K562 (cell line): ENCODE data around the gene CORO2A. TPM values are rescaled to one million over a fixed set of nuclear protein-coding genes. Genes with fewer than 3 reads are reported as not detected.
A peak's percentile ranks its signal among the peaks of the same experiment; 100 is the strongest.

ENCODE experiments used
- ARHGAP35 ChIP-seq: fragments of 450-650 bp; IDR thresholded peaks from 2 replicates; pipeline ENCODE4 v1.6.1; 2018; ENCODE audit not compliant: partially characterized antibody
- ESRRA ChIP-seq: fragments of 450-650 bp; IDR thresholded peaks from 2 replicates; pipeline ENCODE4 v1.6.1; 2014; ENCODE audit warnings: low read depth, mild to moderate bottlenecking, moderate library complexity, borderline replicate concordance
- ETS1 ChIP-seq: conservative IDR thresholded peaks from 2 replicates; pipeline ENCODE4 v1.6.1; 2011; ENCODE audit warnings: low read depth, mild to moderate bottlenecking, low read length; ENCODE audit not compliant: control insufficient read depth
- ETV5 ChIP-seq: sonication (generic); formaldehyde crosslinking; IDR thresholded peaks from 2 replicates; pipeline ENCODE4 v1.4.0; 2020; ENCODE audit warnings: low read depth, mild to moderate bottlenecking, missing genetic modification reagents
- EWSR1 ChIP-seq: fragments of 450-650 bp; IDR thresholded peaks from 2 replicates; pipeline ENCODE4 v1.6.1; 2018; ENCODE audit warnings: borderline replicate concordance, mild to moderate bottlenecking, low read depth, moderate library complexity; ENCODE audit not compliant: partially characterized antibody
- HDAC1 ChIP-seq, 2 experiments: fragments of 450-650 bp; IDR thresholded peaks; 2 replicates each; pipeline ENCODE4 v1.6.1; 2016 to 2017; ENCODE audit warnings: inconsistent platforms in 1 of 2, mild to moderate bottlenecking in 1 of 2, moderate library complexity in 1 of 2
- HDGF ChIP-seq: fragments of 450-650 bp; IDR thresholded peaks from 2 replicates; pipeline ENCODE4 v1.6.1; 2016
- KDM1A ChIP-seq, 2 experiments: fragments of 450-650 bp; IDR thresholded peaks; 2 replicates each; pipeline ENCODE4 v1.6.1; 2016; ENCODE audit warnings: mild to moderate bottlenecking in 2 of 2
- MEIS2 ChIP-seq: fragments of 450-650 bp; IDR thresholded peaks from 2 replicates; pipeline ENCODE4 v1.6.1; 2014; ENCODE audit warnings: mild to moderate bottlenecking; ENCODE audit not compliant: partially characterized antibody
- MGA ChIP-seq: fragments of 450-650 bp; IDR thresholded peaks from 2 replicates; pipeline ENCODE4 v1.6.1; 2016; ENCODE audit warnings: mild to moderate bottlenecking, moderate library complexity
- MTA3 ChIP-seq: fragments of 450-650 bp; formaldehyde crosslinking; IDR thresholded peaks from 2 replicates; pipeline ENCODE4 v1.6.1; 2017; ENCODE audit warnings: mild to moderate bottlenecking, borderline replicate concordance
- SRSF9 ChIP-seq: fragments of 200-400 bp; formaldehyde crosslinking; IDR thresholded peaks from 2 replicates; pipeline ENCODE4 v1.6.1; 2017; ENCODE audit warnings: low read depth, low read length, borderline replicate concordance
- STAT6 ChIP-seq: sonication (generic); formaldehyde crosslinking; IDR thresholded peaks from 2 replicates; pipeline ENCODE4 v1.8.1; 2023; ENCODE audit warnings: mild to moderate bottlenecking, missing genetic modification reagents
- ZNF134 ChIP-seq: fragments of 250-450 bp; sonication (Bioruptor Pico); conservative IDR thresholded peaks from 2 replicates; pipeline ENCODE4 v1.4.0; 2020
- polyA plus RNA-seq, 8 experiments: library from polyadenylated mRNA; depleted of rRNA in 4 of 8; stranded (reverse) in 5 of 8; unstranded in 3 of 8; fragments of >200 nt; fragmentation: Nextera tagmentation in 2 of 8; fragmentation: Illumina TruSeq in 1 of 8; extraction: Ambion mirVana in 2 of 8; extraction: Trizol in 1 of 8; gene quantifications; 2 replicates each; pipeline versions ENCODE4 v1.2.1 to v1.2.3, GENCODE V29; 2011 to 2014; ENCODE audit warnings: inconsistent platforms in 1 of 8, missing spikeins in 1 of 8
- total RNA-seq, 7 experiments: library from RNA; depleted of rRNA in 6 of 7; stranded (reverse); fragments of >200 nt in 6 of 7; fragmentation: Illumina TruSeq in 2 of 7; extraction: Trizol in 2 of 7; gene quantifications; 2 replicates each; pipeline versions ENCODE4 v1.2.1 to v1.2.3, GENCODE V29; 2011 to 2021; ENCODE audit warnings: low replicate concordance in 1 of 7

The CORO2A gene
- total and polyA plus RNA-seq, 9 of the 15 experiments (the other 6 are each of a cell fraction or from before 2014, with no cell fraction given), result 9.5 to 26.6 (median 18.0) TPM

GRCh38 chr9:98168941-98169488, 23.4 kb downstream of the CORO2A start (continued):
- no peak for TF ChIP-seq STAT6 (CRISPR knock-in tag)
- TF ChIP-seq MEIS2, result no peak
- TF ChIP-seq ETS1, result no peak
- TF ChIP-seq SRSF9, result no peak
- no peak for TF ChIP-seq ARHGAP35
- no peak for TF ChIP-seq HDGF
- TF ChIP-seq ESRRA, result no peak
- peak; percentile 86 for TF ChIP-seq ETV5 (CRISPR knock-in tag)
- TF ChIP-seq HDAC1 (IDR thresholded peaks at IDR 0.05), result peak in 1 of 2 experiments; percentile 88; a peak in 2 of 4 replicates
- no peak for TF ChIP-seq ZNF134 (CRISPR knock-in tag)
- no peak for TF ChIP-seq MGA
- no peak for TF ChIP-seq EWSR1
- TF ChIP-seq KDM1A (IDR thresholded peaks at IDR 0.05), result peak; percentile 95 to 97
- TF ChIP-seq MTA3, result no peak
